HepG2 (cell line): ENCODE results near the gene PLCL2.

Source experiments
- ATF1 ChIP-seq: IDR thresholded peaks from 2 replicates; pipeline ENCODE4 v1.6.1; 2016; ENCODE audit warnings: mild to moderate bottlenecking, control low read depth
- GTF2F1 ChIP-seq: fragments of 150-350 bp; IDR thresholded peaks from 2 replicates; pipeline ENCODE4 v1.6.1; 2014; ENCODE audit warnings: low read length
- HOXD1 ChIP-seq: sonication (generic); formaldehyde crosslinking; IDR thresholded peaks from 2 replicates; pipeline ENCODE4 v1.5.0; 2020; ENCODE audit warnings: missing genetic modification reagents
- NAIF1 ChIP-seq: sonication (generic); formaldehyde crosslinking; IDR thresholded peaks from 2 replicates; pipeline ENCODE4 v1.5.0; 2020; ENCODE audit warnings: mild to moderate bottlenecking, missing genetic modification reagents, borderline replicate concordance
- RFX5 ChIP-seq: IDR thresholded peaks from 2 replicates; pipeline ENCODE4 v1.6.1; 2011; ENCODE audit warnings: low read depth, low read length, improper control_type of control experiment
- RNF2 ChIP-seq: fragments of 450-650 bp; conservative IDR thresholded peaks from 2 replicates; pipeline ENCODE4 v1.6.1; 2016; ENCODE audit warnings: low read depth
- ZNF678 ChIP-seq: sonication (generic); formaldehyde crosslinking; IDR thresholded peaks from 2 replicates; pipeline ENCODE4 v1.4.0; 2020; ENCODE audit warnings: mild to moderate bottlenecking, missing genetic modification reagents
- TF ChIP-seq, protein P1 (sequence below): sonication (generic); formaldehyde crosslinking; conservative IDR thresholded peaks from 2 replicates; pipeline ENCODE4 v1.4.0; 2020; ENCODE audit warnings: missing genetic modification reagents
- TF ChIP-seq, protein P2 (sequence below): sonication (generic); formaldehyde crosslinking; IDR thresholded peaks from 2 replicates; pipeline ENCODE4 v1.5.0; 2020; ENCODE audit warnings: mild to moderate bottlenecking, missing genetic modification reagents, moderate library complexity
- TF ChIP-seq, protein P3 (sequence below), 2 experiments: sonication (generic) in 1 of 2; formaldehyde crosslinking in 1 of 2; IDR thresholded peaks; 2 replicates each; pipeline versions ENCODE4 v1.5.1 to v1.6.1; 2011 to 2020; ENCODE audit warnings: borderline replicate concordance in 1 of 2, low read depth in 1 of 2, low read length in 1 of 2, mild to moderate bottlenecking in 1 of 2, missing genetic modification reagents in 1 of 2, moderate library complexity in 1 of 2
- TF ChIP-seq, protein P4 (sequence below): sonication (generic); formaldehyde crosslinking; IDR thresholded peaks from 2 replicates; pipeline ENCODE4 v1.8.0; 2023; ENCODE audit warnings: mild to moderate bottlenecking, missing genetic modification reagents

DNA sequence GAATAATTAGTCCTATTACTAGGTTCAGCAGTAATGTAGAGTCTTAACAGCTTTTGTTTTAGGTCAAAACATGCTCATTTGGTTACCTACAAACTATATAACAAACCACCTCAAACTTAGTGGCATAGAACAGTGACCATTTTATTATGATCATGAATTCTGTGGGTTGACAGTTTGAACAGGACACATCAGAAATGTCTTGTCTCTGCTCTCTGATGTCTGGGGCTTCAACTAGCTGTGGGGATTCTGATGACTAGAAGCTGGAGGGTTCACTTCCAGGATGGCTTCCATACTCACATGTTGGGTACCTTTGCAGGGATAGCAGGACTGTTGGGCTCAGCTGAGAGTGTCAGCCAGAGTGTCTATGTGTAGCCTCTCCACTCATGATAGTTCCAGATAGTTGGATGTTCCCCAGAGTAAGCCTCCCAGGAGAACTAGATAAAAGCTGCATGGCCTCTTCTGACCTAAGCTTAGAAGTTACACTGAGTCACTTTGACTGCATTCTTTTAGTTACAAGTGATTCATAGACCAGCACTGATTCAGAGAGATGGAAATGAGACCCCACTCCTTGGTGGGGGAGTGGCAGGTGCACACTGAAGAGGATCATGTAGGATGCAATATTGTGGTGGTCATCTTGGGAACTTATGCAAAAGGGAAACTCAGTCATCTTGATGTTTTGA lies 32.6 kb downstream of the PLCL2 start:
- no peak for TF ChIP-seq ZNF678 (CRISPR knock-in tag)
- TF ChIP-seq, protein P1, sequence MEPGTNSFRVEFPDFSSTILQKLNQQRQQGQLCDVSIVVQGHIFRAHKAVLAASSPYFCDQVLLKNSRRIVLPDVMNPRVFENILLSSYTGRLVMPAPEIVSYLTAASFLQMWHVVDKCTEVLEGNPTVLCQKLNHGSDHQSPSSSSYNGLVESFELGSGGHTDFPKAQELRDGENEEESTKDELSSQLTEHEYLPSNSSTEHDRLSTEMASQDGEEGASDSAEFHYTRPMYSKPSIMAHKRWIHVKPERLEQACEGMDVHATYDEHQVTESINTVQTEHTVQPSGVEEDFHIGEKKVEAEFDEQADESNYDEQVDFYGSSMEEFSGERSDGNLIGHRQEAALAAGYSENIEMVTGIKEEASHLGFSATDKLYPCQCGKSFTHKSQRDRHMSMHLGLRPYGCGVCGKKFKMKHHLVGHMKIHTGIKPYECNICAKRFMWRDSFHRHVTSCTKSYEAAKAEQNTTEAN (CRISPR knock-in tag), result no peak
- TF ChIP-seq HOXD1 (CRISPR knock-in tag), result no peak
- TF ChIP-seq, protein P2, sequence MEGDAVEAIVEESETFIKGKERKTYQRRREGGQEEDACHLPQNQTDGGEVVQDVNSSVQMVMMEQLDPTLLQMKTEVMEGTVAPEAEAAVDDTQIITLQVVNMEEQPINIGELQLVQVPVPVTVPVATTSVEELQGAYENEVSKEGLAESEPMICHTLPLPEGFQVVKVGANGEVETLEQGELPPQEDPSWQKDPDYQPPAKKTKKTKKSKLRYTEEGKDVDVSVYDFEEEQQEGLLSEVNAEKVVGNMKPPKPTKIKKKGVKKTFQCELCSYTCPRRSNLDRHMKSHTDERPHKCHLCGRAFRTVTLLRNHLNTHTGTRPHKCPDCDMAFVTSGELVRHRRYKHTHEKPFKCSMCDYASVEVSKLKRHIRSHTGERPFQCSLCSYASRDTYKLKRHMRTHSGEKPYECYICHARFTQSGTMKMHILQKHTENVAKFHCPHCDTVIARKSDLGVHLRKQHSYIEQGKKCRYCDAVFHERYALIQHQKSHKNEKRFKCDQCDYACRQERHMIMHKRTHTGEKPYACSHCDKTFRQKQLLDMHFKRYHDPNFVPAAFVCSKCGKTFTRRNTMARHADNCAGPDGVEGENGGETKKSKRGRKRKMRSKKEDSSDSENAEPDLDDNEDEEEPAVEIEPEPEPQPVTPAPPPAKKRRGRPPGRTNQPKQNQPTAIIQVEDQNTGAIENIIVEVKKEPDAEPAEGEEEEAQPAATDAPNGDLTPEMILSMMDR, result no peak
- TF ChIP-seq NAIF1 (CRISPR knock-in tag), result no peak
- TF ChIP-seq, protein P3, sequence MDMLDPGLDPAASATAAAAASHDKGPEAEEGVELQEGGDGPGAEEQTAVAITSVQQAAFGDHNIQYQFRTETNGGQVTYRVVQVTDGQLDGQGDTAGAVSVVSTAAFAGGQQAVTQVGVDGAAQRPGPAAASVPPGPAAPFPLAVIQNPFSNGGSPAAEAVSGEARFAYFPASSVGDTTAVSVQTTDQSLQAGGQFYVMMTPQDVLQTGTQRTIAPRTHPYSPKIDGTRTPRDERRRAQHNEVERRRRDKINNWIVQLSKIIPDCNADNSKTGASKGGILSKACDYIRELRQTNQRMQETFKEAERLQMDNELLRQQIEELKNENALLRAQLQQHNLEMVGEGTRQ (IDR thresholded peaks at IDR 0.05; ENCODE audit: low read depth, low read length), result no peak
- TF ChIP-seq, protein P3 (CRISPR knock-in tag; IDR thresholded peaks at IDR 0.05; ENCODE audit: borderline replicate concordance), result no peak
- no peak for TF ChIP-seq ATF1 (CRISPR knock-in tag)
- TF ChIP-seq RFX5, result no peak
- TF ChIP-seq, protein P4, sequence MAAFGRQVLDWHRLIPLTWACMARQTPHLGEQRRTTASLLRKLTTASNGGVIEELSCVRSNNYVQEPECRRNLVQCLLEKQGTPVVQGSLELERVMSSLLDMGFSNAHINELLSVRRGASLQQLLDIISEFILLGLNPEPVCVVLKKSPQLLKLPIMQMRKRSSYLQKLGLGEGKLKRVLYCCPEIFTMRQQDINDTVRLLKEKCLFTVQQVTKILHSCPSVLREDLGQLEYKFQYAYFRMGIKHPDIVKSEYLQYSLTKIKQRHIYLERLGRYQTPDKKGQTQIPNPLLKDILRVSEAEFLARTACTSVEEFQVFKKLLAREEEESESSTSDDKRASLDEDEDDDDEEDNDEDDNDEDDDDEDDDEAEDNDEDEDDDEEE (CRISPR knock-in tag), result no peak
- TF ChIP-seq GTF2F1, result no peak
- TF ChIP-seq RNF2, result no peak
